ENCODE data around the gene SREK1.
"Not testable (repeated sequence)": the region's sequence is repeated elsewhere in the genome, so short reads cannot be mapped to it uniquely, and the experiment has no call there.

The SREK1 gene, protein sequence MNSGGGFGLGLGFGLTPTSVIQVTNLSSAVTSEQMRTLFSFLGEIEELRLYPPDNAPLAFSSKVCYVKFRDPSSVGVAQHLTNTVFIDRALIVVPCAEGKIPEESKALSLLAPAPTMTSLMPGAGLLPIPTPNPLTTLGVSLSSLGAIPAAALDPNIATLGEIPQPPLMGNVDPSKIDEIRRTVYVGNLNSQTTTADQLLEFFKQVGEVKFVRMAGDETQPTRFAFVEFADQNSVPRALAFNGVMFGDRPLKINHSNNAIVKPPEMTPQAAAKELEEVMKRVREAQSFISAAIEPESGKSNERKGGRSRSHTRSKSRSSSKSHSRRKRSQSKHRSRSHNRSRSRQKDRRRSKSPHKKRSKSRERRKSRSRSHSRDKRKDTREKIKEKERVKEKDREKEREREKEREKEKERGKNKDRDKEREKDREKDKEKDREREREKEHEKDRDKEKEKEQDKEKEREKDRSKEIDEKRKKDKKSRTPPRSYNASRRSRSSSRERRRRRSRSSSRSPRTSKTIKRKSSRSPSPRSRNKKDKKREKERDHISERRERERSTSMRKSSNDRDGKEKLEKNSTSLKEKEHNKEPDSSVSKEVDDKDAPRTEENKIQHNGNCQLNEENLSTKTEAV

DNA sequence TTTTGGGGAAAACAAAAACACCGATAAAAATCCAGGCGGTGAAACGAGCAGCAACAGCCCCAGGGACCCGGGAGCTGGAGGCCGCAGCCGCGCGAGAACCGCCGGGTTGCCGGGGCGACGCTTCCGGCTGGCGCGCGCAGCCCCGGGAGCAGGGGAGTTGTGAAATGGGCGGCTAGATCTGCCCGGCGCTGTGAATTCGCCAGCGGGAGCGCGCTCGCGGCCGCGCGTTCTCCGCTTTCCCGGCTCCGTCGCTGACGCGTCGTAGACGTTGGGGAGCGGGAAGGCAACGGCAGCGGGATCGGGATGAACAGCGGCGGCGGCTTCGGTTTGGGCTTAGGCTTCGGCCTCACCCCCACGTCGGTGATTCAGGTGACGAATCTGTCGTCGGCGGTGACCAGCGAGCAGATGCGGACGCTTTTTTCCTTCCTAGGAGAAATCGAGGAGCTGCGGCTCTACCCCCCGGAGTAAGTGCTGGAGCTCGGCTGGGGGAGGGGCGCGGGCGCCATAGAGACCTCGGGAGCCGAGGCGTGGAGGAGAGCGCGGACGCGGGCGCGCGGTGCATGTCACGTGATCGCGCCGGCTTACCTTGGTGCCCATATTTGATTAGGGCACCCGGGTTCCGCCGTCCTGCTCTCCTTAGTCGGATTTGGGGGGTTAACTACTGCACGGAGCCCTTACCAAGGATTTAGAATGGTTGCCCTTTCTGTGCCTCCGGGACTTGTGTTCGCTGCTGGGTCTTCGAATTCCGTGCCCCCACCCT, at the start of gene SREK1:
SREK1 (plus strand) TSS at position 227 of the 760 bp plus-strand sequence; CDS start at position 304, 77 bp downstream.
- peak; percentile 84 to 89 for DNase-seq

DNA sequence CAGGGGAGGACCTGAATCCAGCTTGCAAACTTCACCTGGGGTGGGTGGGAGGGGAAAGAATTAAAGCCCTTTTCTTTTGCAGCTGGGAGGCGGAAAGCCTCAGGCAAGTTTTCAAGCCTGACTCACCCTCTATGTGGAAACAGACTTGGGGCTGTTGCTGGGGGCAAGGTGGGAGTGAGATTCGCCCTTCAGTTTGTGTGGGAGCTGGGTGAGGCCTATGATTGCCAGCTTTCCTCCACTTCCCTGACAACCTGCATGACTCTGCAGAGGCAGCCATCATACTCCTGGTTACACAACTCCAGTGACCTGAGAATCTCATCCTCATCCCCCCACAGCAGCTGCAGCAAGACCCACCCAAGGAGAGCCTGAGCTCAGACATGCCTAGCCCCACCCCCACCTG, 43.2 kb upstream of the SREK1 start:
- no peak for DNase-seq

GRCh38 chr5:66113160-66113559, 30.9 kb upstream of the SREK1 start:
- DNase-seq: no peak

- DNase-seq: no peak
Measured at GRCh38 chr5:66118304-66118703, 25.8 kb upstream of the SREK1 start.

- DNase-seq: no peak
Measured at GRCh38 chr5:66122379-66123034, 21.6 kb upstream of the SREK1 start.

- no peak for DNase-seq
Measured at GRCh38 chr5:66129144-66129543, 15.0 kb upstream of the SREK1 start.

DNA sequence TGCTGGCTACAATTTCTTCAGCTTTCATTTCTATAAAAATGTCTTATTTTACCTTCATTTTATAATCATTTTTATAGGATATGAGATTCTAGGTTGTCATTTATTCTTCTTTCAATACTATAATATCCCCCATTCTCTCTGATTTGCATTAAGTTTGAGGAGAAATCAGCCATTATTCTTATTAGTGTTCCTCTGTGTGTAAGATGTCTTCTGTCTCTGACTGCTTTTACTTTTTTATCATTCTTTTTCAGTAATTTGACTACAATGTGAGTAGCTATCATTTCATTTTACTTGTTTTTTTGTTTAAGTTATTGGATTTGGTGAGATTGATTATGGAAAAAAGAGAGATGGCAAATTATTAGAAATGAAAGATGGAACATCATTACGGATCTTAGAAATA, 13.6 kb upstream of the SREK1 start:
- no peak for DNase-seq

GRCh38 chr5:66134407-66134861, 9.7 kb upstream of the SREK1 start:
- DNase-seq: no peak

GRCh38 chr5:66136053-66136452, 8.0 kb upstream of the SREK1 start:
- no peak for DNase-seq

DNA sequence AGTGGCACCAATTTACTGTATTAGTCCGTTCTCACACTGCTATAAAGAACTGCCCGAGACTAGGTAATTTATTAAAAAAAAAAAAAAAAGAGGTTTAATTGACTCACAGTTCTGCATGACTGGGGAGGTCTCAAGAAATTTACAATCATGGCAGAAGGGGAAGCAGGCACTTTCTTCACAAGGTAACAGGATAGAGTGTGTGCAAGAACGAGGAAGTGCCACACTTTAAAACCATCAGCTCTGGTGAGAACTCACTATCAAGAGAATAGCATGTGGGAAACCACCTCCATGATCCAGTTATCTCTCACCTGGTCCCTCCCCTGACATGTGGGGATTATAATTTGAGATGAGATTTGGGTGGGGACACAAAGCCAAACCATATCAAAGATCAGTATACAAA, 7.2 kb upstream of the SREK1 start:
- not testable (repeated sequence) for DNase-seq

DNA sequence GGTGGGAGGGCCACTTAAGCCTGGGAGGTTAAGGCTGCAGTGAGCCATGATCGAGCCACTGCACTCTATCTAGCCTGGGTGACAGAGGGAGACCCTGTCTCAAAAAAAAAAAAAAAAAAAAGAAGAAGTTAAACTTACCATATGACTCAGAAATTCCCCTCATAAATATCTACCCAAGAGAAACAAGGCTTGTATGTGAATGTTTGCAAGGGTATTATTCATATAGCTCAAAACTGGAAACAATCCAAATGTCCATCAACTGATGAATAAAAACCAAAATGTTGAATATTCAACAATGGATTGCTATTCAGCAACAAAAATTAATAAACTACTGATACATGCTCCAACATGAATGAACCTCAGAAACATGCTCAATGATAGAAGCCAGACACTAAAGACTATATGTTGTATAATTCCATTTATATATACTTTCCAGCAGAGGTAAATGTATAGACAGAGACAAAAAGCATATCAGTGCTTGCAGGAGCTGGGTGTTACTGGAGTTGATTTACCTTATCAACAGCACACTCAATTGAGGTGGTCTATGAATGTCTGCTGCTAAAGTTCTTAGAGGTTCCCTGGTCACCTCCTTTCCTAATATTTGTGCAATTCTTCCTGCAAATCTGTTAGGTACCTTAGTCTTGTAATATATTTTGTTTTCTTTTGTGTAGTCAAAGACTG, 5.3 kb upstream of the SREK1 start:
- no peak for DNase-seq

DNA sequence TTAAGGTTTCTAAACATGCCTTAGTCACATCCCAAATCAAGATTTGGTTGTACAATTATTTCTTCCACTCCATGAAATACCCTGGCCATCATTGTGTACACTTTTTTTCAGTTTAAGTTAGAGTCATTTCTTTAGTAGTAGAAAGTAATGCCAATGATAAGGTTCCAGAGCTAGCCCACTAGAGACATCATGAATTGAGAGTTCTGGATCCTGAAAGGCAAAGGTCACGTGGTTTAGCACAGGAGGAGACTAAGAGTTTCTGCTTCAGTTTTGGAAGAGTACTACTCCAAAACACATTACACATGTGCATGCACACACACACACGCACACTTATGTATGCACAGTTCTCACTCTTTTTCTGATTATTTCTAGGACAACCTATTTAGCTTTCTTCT, 4.8 kb upstream of the SREK1 start:
- no peak for DNase-seq

DNA sequence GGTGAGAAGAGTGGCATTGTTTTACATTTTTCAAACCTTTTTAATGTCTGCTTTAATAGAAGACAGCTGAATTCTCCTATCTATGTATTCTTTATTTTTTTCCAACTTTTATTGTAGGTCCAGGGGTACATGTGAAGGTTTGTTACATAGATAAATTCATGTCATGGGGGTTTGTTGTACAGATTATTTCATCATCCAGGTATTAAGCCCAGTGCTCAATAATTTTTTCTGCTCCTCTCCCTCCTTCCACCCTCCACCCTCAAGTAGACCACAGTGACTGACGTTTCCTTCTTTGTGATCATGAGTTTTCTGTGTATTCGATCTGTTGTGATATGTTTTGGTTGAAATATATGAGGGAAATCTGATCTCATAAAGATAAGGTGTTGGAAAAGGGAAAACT, 1.7 kb upstream of the SREK1 start:
- no peak for DNase-seq

DNA sequence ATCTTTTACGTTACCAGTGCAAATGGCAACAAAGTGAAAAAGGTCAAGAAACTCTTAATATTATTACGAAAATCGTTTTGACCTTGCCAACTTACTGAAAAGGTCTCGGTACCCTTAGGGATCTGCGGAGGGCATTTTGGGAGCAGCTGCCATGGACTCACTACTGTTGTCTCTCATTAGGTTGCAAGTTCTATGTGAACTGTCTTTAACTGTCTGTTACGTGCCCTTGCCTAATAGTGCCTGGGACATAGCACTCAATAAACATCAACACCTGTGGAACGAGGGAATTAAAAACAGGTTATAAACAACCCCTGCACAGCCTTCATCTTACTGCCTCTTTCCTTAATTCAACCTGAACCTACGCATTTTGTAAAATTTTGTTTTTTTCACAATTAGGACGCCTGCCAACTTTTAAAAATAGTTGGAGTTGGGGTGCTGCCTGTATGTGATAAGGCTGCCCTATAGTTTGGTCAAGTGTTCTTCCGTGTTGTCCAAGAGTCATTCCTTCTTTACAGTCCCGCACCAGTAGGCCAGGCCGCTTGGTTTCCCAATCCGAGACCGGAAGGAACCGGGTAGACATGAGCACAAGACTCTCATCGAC, 527 bp upstream of the SREK1 start:
- DNase-seq: no peak

DNA sequence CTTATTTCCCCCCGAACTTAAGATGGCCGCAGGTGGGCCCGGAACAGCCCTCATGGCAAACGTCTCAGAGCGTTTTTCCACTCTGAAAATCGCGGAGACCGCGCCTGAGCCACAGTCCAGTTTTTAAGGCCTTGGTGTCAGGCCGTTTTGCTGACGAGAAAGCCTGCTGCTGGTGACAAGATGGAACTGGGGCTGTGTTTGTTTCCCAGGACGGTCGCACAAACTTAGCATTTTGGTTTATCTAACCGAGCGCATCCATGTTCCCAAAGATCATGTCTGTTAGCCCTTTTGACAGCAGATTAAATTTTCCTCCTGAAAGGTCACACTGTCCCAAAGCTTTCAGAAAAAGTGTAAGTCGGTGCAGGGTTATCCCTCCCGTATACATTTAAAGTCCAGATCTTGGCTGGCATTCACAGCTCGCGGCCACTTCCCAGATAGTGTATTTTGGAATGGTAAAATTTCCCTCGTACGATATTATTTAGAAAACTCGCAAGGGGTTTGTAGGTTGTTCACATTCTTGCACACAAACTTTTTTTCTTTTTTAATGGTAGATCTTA, 812 bp downstream of the SREK1 start:
- peak; percentile 76 to 78 for DNase-seq

- no peak for DNase-seq
Measured at GRCh38 chr5:66145737-66146136, 1.6 kb downstream of the SREK1 start.

- DNase-seq: no peak
Measured at GRCh38 chr5:66149950-66150349, 5.8 kb downstream of the SREK1 start.

DNA sequence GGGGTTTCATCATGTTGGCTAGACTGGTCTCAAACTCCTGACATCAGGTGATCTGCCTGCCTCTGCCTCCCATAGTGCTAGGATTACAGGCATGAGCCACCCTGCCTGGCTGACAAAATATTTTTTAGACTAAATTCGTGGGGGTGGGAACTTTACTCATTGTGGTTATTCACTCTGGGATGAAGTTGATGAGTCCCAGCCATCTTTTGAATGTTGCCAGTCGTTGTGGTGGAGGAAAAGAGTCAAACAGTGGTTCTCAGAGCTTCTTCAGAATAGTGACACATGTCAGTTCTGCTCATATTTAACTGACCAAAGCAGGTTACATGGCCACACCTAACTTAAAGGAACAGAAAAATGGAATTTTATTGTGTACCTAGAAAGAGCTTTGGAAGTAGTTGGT, 6.9 kb downstream of the SREK1 start:
- DNase-seq: no peak

DNA sequence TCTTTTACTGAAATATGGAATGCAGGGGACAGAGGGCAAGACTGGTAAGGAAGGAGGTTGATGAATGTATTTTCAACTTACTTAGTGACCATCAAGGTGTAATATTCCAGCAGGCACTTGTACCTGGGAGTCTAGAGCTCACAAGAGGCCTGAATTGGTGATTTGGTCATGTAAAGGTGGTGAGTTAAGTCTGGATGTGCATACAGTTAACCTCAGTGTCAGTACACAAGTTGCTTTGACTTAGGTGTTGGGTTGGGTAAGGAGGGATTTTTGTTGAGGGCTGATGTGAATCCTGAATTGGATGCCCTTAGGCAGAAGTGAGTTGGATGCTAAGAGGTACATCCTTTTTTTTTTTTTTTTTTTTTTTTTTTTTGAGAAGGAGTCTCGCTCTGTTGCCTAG, 7.4 kb downstream of the SREK1 start:
- no peak for DNase-seq

GRCh38 chr5:66157046-66157445, 12.9 kb downstream of the SREK1 start:
- DNase-seq: no peak

GRCh38 chr5:66161356-66161755, 17.3 kb downstream of the SREK1 start:
- DNase-seq: no peak

All from SHP77 (cell line).